GM12878 (cell line): ENCODE data around the gene TIMM29. TPM values are rescaled to one million over a fixed set of nuclear protein-coding genes. Genes with fewer than 3 reads are reported as not detected.

Source experiments
- ATAC-seq: fragments of 200-7000 bp; cut with Tn5 transposase; 3 replicates; pipeline ENCODE4 v1.9.1; 2020; ENCODE audit warnings: mild to moderate bottlenecking, moderate library complexity
- BruUV-seq: library from RNA; stranded (reverse); fragments of 400-500 nt; replicated peaks from 2 replicates; lab custom pipeline; 2021; lab: Mats Ljungman, UMichigan
- CTCF ChIA-PET: fragments of 300-600 bp; sonication (Branson Sonifier 250); formaldehyde crosslinking; extraction: SDS; loops from one replicate; lab custom pipeline; 2021; ENCODE audit warnings: inconsistent platforms; lab: Yijun Ruan, JAX
- POLR2A ChIA-PET: fragments of 350-600 bp; formaldehyde crosslinking; extraction: SDS; loops from one replicate; lab custom pipeline; 2021; ENCODE audit warnings: inconsistent platforms; lab: Charles Lee
- RAD21 ChIA-PET: fragments of 300-600 bp; sonication (Branson Sonifier 250); formaldehyde crosslinking; loops from one replicate; lab custom pipeline; 2023; ENCODE audit warnings: antibody characterized with exemption; ENCODE audit not compliant: unreplicated experiment; lab: Charles Lee
- SMC1A ChIA-PET: fragments of 300-600 bp; sonication (Branson Sonifier 250); formaldehyde crosslinking; loops from one replicate; lab custom pipeline; 2023; ENCODE audit not compliant: unreplicated experiment, uncharacterized antibody; lab: Charles Lee
- DNase-seq: peaks from one replicate; pipeline ENCODE4 v3.0.0-alpha.2; 2011; ENCODE audit warnings: low read depth, low spot score
- FAIRE-seq: peaks from 3 replicates; lab custom pipeline; 2011; peaks lifted over from hg19 to GRCh38; lab: Jason Lieb, UNC
- H2AFZ ChIP-seq: 2 replicates; pipeline ENCODE4 v1.6.0; 2011; ENCODE audit warnings: low read depth, low read length, control low read depth; ENCODE audit not compliant: control insufficient read depth
- H3K27ac ChIP-seq: 2 replicates; pipeline ENCODE4 v1.5.1; 2011; ENCODE audit warnings: control low read depth; ENCODE audit not compliant: control insufficient read depth, insufficient read depth
- H3K27me3 ChIP-seq, 2 experiments: replicated peaks in 1 of 2; 2 replicates each; pipeline versions ENCODE4 v1.6.0 to v1.6.1; 2011; ENCODE audit warnings: low read length in 1 of 2; ENCODE audit not compliant: control insufficient read depth in 2 of 2, insufficient read depth in 2 of 2
- H3K36me3 ChIP-seq, 2 experiments: 2 replicates each; pipeline ENCODE4 v1.5.1; 2011; ENCODE audit warnings: low read length in 1 of 2; ENCODE audit not compliant: control insufficient read depth in 2 of 2, insufficient read depth in 2 of 2
- H3K4me1 ChIP-seq: 2 replicates; pipeline ENCODE4 v1.6.1; 2011; ENCODE audit warnings: mild to moderate bottlenecking, low read length, moderate library complexity, mixed read lengths; ENCODE audit not compliant: control insufficient read depth, insufficient read depth
- H3K4me2 ChIP-seq: 2 replicates; pipeline ENCODE4 v1.6.0; 2011; ENCODE audit warnings: control low read depth; ENCODE audit not compliant: control insufficient read depth, insufficient read depth
- H3K4me3 ChIP-seq: fragments of 200-600 bp; sonication (generic); 2 replicates; pipeline ENCODE4 v1.5.1; 2016
- H3K79me2 ChIP-seq: 2 replicates; pipeline ENCODE4 v1.6.0; 2011; ENCODE audit warnings: low read length; ENCODE audit not compliant: control insufficient read depth, insufficient read depth
- H3K9ac ChIP-seq: 2 replicates; pipeline ENCODE4 v1.8.0; 2011; ENCODE audit warnings: low read length, control low read depth, mixed read lengths; ENCODE audit not compliant: control insufficient read depth, insufficient read depth
- H3K9me3 ChIP-seq: replicated peaks from 3 replicates; pipeline ENCODE4 v1.5.1; 2011; ENCODE audit warnings: mild to moderate bottlenecking, low read length; ENCODE audit not compliant: control insufficient read depth, insufficient read depth
- H4K20me1 ChIP-seq: 2 replicates; pipeline ENCODE4 v1.6.0; 2011; ENCODE audit not compliant: control insufficient read depth, insufficient read depth
- GABPA ChIP-seq: IDR thresholded peaks from 2 replicates; pipeline ENCODE4 v1.6.1; 2014; ENCODE audit warnings: antibody characterized with exemption, low read depth, mild to moderate bottlenecking, inconsistent platforms
- POLR2A ChIP-seq: IDR thresholded peaks from 2 replicates; pipeline ENCODE4 v1.6.1; 2011; ENCODE audit warnings: low read depth, mild to moderate bottlenecking, low read length
- SMAD5 ChIP-seq: IDR thresholded peaks from 2 replicates; pipeline ENCODE4 v1.6.1; 2016; ENCODE audit warnings: antibody characterized with exemption, low read depth
- WGBS: methylation state at CpG from one replicate; pipeline ENCODE4 v1.1.6; 2016; ENCODE audit warnings: low lambda C conversion rate; ENCODE audit not compliant: insufficient replicate concordance, insufficient coverage; ENCODE audit errors: missing lambda C conversion rate; 5-methylcytosine and 5-hydroxymethylcytosine counted together
- in situ Hi-C: fragments of 300-500 bp; cut with MboI; formaldehyde crosslinking; loops from 9 replicates; pipeline ENCODE4 v1.14.3; 2018; ENCODE audit warnings: mixed read lengths
- intact Hi-C: fragments of 100-400 bp; cut with micrococcal nuclease; formaldehyde crosslinking; loops from one replicate; pipeline ENCODE4 v1.14.2; 2022; ENCODE audit not compliant: unreplicated experiment
- polyA plus RNA-seq, 11 experiments: library from polyadenylated mRNA; depleted of rRNA in 4 of 11; unstranded in 6 of 11; stranded (reverse) in 5 of 11; fragments of >200 nt; fragmentation: Nextera tagmentation in 4 of 11; fragmentation: Illumina TruSeq in 1 of 11; extraction: Ambion mirVana in 4 of 11; extraction: Trizol in 1 of 11; gene quantifications; 1 replicate in 1 of 11; 2 replicates in 10 of 11; pipeline versions ENCODE4 v1.2.1 to v1.2.3, GENCODE V29; 2011 to 2016; ENCODE audit warnings: inconsistent platforms in 2 of 11, missing spikeins in 2 of 11, low read depth in 1 of 11
- total RNA-seq, 4 experiments: library from RNA; depleted of rRNA in 3 of 4; stranded (reverse); fragments of >200 nt in 3 of 4; fragmentation: Illumina TruSeq in 1 of 4; extraction: Trizol in 1 of 4; gene quantifications; 2 replicates each; pipeline versions ENCODE4 v1.2.1 to v1.2.3, GENCODE V29; 2013 to 2021

The TIMM29 gene
- total and polyA plus RNA-seq, 10 of the 15 experiments (the other 5 are each of a cell fraction or from before 2014, with no cell fraction given), result 2.4 to 27.9 (median 13.5) TPM

DNA sequence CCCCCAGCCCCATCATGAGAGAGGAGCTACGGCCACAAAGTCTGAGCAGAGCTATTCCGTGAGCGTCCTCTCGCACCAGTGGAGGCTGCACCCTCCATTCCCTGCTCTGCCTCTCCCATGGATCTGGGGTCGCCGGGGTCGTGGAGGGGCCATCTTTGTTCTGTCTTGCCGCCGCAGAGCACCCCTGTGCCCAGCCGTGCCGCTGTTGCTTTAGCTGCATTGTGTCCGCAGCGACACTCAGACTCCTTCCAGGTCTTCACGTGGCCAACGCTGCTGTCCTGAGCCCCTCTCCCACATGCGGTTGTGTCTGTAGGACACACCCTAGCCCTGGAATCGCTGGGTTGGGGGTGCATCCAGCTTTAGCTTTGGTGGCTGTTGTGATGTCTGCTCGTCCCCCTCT lies 16.0 kb upstream of the TIMM29 start:
- Histone ChIP-seq H3K4me2 (no peak overlapping the region), H3K79me2 (no peaks in the 10 kb centered on the region), H3K27me3 (no peaks in the 10 kb centered on the region), H3K9ac (no peak overlapping the region), H3K9me3 (no peaks in the 10 kb centered on the region), H2AFZ (no peak overlapping the region), H3K27ac (no peak overlapping the region), H3K4me1 (no peaks in the 10 kb centered on the region), H4K20me1 (no peaks in the 10 kb centered on the region), H3K4me3 (no peak overlapping the region), H3K36me3 (peaks cover 15 to 53% of the 10 kb centered on the region in 2 experiments)
- ChIA-PET SMC1A (interaction anchor here (1.2 kb wide), 1 partner anchor 49 kb away, joined by 3 read pairs; no protein-coding TSS in a partner anchor), POLR2A (no interaction called here), CTCF (no interaction called here), RAD21 (no interaction called here)
- FAIRE-seq, result no peak
- TF ChIP-seq GABPA, result no peak
- peak; percentile 41; the same call in 1 of the 2 replicates for TF ChIP-seq POLR2A
- intact Hi-C loops, result no loop called here
- in situ Hi-C loops, result no loop called here
- 98% methylated on average over 18 of the region's 18 CpGs for WGBS
- no TSS peak for BruUV-seq
- ATAC-seq, result no peak
- DNase-seq, result no peak

- Histone ChIP-seq H3K4me2 (no peak overlapping the region), H3K27me3 (no peaks in the 10 kb centered on the region), H3K9ac (no peak overlapping the region), H3K79me2 (no peaks in the 10 kb centered on the region), H2AFZ (no peak overlapping the region), H3K27ac (no peak overlapping the region), H3K36me3 (peaks cover 12 to 44% of the 10 kb centered on the region in 2 experiments), H4K20me1 (no peaks in the 10 kb centered on the region), H3K9me3 (no peaks in the 10 kb centered on the region), H3K4me3 (no peak overlapping the region), H3K4me1 (no peaks in the 10 kb centered on the region)
- in situ Hi-C loops (no loop called here), intact Hi-C loops (no loop called here)
- ChIA-PET SMC1A (no interaction called here), POLR2A (interaction anchor here (0.6 kb wide), 1 partner anchor 12 kb away, joined by 3 read pairs; no protein-coding TSS in a partner anchor), RAD21 (no interaction called here), CTCF (no interaction called here)
- TF ChIP-seq POLR2A (0 out of 2 replicates have a peak, but pooled peaks have one; percentile 0), SMAD5 (no peak)
- no TSS peak for BruUV-seq
- DNase-seq (no peak), FAIRE-seq (no peak), ATAC-seq (no peak)
- 95% methylated on average over 24 of the region's 24 CpGs for WGBS
These were observed 14.8 kb upstream of the TIMM29 start for GRCh38 chr19:10913716-10914340.
